Measurements from ENCODE around the gene WIPF1.

DNA sequence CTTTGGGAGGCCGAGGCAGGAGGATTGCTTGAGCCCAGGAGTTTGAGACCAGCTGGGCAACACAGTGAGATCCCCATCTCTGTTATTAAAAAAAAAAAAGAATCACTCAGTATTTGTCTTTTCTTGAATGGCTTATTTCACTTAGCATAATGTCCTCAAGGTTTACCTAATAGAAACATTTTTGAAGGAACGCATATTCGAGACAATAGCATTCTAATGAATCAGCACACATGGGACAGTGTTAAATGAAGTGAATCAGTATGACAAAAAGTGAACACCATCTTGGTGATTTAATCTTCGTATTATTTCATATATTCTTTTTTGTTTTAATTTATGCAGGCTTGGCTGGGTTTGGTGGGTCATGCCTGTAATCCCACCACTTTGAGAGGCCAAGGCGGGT lies 44.7 kb downstream of the WIPF1 start:
- TF ChIP-seq, protein P1, sequence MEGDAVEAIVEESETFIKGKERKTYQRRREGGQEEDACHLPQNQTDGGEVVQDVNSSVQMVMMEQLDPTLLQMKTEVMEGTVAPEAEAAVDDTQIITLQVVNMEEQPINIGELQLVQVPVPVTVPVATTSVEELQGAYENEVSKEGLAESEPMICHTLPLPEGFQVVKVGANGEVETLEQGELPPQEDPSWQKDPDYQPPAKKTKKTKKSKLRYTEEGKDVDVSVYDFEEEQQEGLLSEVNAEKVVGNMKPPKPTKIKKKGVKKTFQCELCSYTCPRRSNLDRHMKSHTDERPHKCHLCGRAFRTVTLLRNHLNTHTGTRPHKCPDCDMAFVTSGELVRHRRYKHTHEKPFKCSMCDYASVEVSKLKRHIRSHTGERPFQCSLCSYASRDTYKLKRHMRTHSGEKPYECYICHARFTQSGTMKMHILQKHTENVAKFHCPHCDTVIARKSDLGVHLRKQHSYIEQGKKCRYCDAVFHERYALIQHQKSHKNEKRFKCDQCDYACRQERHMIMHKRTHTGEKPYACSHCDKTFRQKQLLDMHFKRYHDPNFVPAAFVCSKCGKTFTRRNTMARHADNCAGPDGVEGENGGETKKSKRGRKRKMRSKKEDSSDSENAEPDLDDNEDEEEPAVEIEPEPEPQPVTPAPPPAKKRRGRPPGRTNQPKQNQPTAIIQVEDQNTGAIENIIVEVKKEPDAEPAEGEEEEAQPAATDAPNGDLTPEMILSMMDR (IDR thresholded peaks at IDR 0.05), result no peak
- TF ChIP-seq YY1 (IDR thresholded peaks at IDR 0.05; ENCODE audit: low read depth) (no peak), FOSL2 (IDR thresholded peaks at IDR 0.05; ENCODE audit: borderline replicate concordance, low read depth) (no peak), FOXM1 (IDR thresholded peaks at IDR 0.05; ENCODE audit: low read depth) (no peak), EP300 (IDR thresholded peaks at IDR 0.05; ENCODE audit: borderline replicate concordance in 1 of 2, low read depth in 1 of 2, low read length in 1 of 2) (no peak)
